Astrocyte (in vitro differentiated cells and primary cell): Measurements from ENCODE around the gene SRRM1. TPM values are rescaled to one million over a fixed set of nuclear protein-coding genes. Genes with fewer than 3 reads are reported as not detected.

Experiments
- DNase-seq: peaks from one replicate; pipeline ENCODE4 v3.0.0-alpha.2; 2010; ENCODE audit warnings: low read depth
- FAIRE-seq: peaks from 2 replicates; lab custom pipeline; 2011; peaks lifted over from hg19 to GRCh38; lab: Jason Lieb, UNC
- H2AFZ ChIP-seq: 2 replicates; pipeline ENCODE4 v1.6.0; 2012; ENCODE audit warnings: low read depth, low read length, inconsistent platforms
- H3K27ac ChIP-seq: 2 replicates; pipeline ENCODE4 v1.5.1; 2011; ENCODE audit warnings: low read depth, low read length, inconsistent platforms
- H3K27me3 ChIP-seq: 2 replicates; pipeline ENCODE4 v1.6.0; 2011; ENCODE audit warnings: low read length, inconsistent platforms; ENCODE audit not compliant: insufficient read depth
- H3K36me3 ChIP-seq: 2 replicates; pipeline ENCODE4 v1.5.1; 2011; ENCODE audit warnings: low read length, inconsistent platforms; ENCODE audit not compliant: insufficient read depth
- H3K4me1 ChIP-seq: 2 replicates; pipeline ENCODE4 v1.5.1; 2011; ENCODE audit warnings: low read length, inconsistent platforms; ENCODE audit not compliant: insufficient read depth
- H3K4me2 ChIP-seq: 2 replicates; pipeline ENCODE4 v1.6.0; 2012; ENCODE audit warnings: low read length, inconsistent platforms
- H3K4me3 ChIP-seq: 2 replicates; pipeline ENCODE4 v1.5.1; 2011; ENCODE audit warnings: low read depth, mild to moderate bottlenecking, low read length, inconsistent platforms; ENCODE audit not compliant: insufficient read depth
- H3K79me2 ChIP-seq: 2 replicates; pipeline ENCODE4 v1.6.0; 2012; ENCODE audit warnings: mild to moderate bottlenecking, low read length, inconsistent platforms; ENCODE audit not compliant: insufficient read depth
- H3K9ac ChIP-seq: 2 replicates; pipeline ENCODE4 v1.6.0; 2012; ENCODE audit warnings: mild to moderate bottlenecking, low read length, inconsistent platforms
- H3K9me3 ChIP-seq: 2 replicates; pipeline ENCODE4 v1.5.1; 2012; ENCODE audit warnings: low read depth, mild to moderate bottlenecking, low read length, inconsistent platforms; ENCODE audit not compliant: insufficient read depth
- H4K20me1 ChIP-seq: 2 replicates; pipeline ENCODE4 v1.6.0; 2012; ENCODE audit warnings: low read length, inconsistent platforms; ENCODE audit not compliant: insufficient read depth
- H3K27ac Mint-ChIP-seq: one replicate; pipeline ENCODE4 v1.8.0; 2021; ENCODE audit warnings: mild to moderate bottlenecking, mixed read lengths; ENCODE audit not compliant: unreplicated experiment
- H3K27me3 Mint-ChIP-seq: one replicate; pipeline ENCODE4 v1.8.0; 2021; ENCODE audit warnings: low read depth, mixed read lengths; ENCODE audit not compliant: unreplicated experiment
- H3K36me3 Mint-ChIP-seq: one replicate; pipeline ENCODE4 v1.8.0; 2021; ENCODE audit warnings: low read depth, mixed read lengths; ENCODE audit not compliant: unreplicated experiment
- H3K4me1 Mint-ChIP-seq: one replicate; pipeline ENCODE4 v1.8.0; 2021; ENCODE audit warnings: low read depth, mixed read lengths; ENCODE audit not compliant: unreplicated experiment
- H3K4me3 Mint-ChIP-seq: one replicate; pipeline ENCODE4 v1.8.0; 2021; ENCODE audit warnings: mild to moderate bottlenecking, moderate library complexity, mixed read lengths; ENCODE audit not compliant: unreplicated experiment
- H3K9me3 Mint-ChIP-seq: one replicate; pipeline ENCODE4 v1.8.0; 2021; ENCODE audit warnings: mild to moderate bottlenecking, mixed read lengths; ENCODE audit not compliant: unreplicated experiment
- CTCF ChIP-seq: IDR thresholded peaks from 2 replicates; pipeline ENCODE4 v1.5.1; 2011; ENCODE audit warnings: low read depth, mild to moderate bottlenecking, inconsistent platforms, low read length, moderate library complexity; ENCODE audit not compliant: insufficient read depth
- EZH2 ChIP-seq: IDR thresholded peaks from 2 replicates; pipeline ENCODE4 v1.6.1; 2012; ENCODE audit warnings: mild to moderate bottlenecking, low read length, inconsistent platforms; ENCODE audit not compliant: insufficient read depth
- total RNA-seq: library from RNA; stranded (reverse); gene quantifications from 2 replicates; pipeline ENCODE4 v1.2.1, GENCODE V29; 2021

The SRRM1 gene
- total RNA-seq, 1 donor from 2014 or later, result 138 TPM

- no peak overlapping the region for H2AFZ ChIP-seq
- no peaks in the 10 kb centered on the region for H4K20me1 ChIP-seq
- H3K4me3 ChIP-seq, result no peak overlapping the region
- no peaks in the 10 kb centered on the region for H3K4me1 ChIP-seq
- H3K27me3 Mint-ChIP-seq, result peaks cover 3% of the 10 kb centered on the region
- H3K27ac Mint-ChIP-seq, result no peak overlapping the region
- no peak overlapping the region for H3K4me3 Mint-ChIP-seq
- no peak overlapping the region for H3K27ac ChIP-seq
- no peak for TF ChIP-seq EZH2
- TF ChIP-seq CTCF, result no peak
- H3K36me3 Mint-ChIP-seq, result no peaks in the 10 kb centered on the region
- no peaks in the 10 kb centered on the region for H3K9me3 Mint-ChIP-seq
- H3K27me3 ChIP-seq, result peaks cover 11% of the 10 kb centered on the region
- H3K36me3 ChIP-seq, result no peaks in the 10 kb centered on the region
- no peaks in the 10 kb centered on the region for H3K9me3 ChIP-seq
- no peaks in the 10 kb centered on the region for H3K4me1 Mint-ChIP-seq
- H3K9ac ChIP-seq, result no peak overlapping the region
- DNase-seq, result no peak
- H3K79me2 ChIP-seq, result no peaks in the 10 kb centered on the region
- H3K4me2 ChIP-seq, result no peak overlapping the region
- FAIRE-seq, result no peak
These were observed 10.3 kb upstream of the SRRM1 start for GRCh38 chr1:24632832-24633175.

- H2AFZ ChIP-seq, result no peak overlapping the region
- peaks cover 11% of the 10 kb centered on the region for H3K27me3 ChIP-seq
- H3K27ac ChIP-seq, result no peak overlapping the region
- H3K4me1 Mint-ChIP-seq, result peaks cover 3% of the 10 kb centered on the region
- H4K20me1 ChIP-seq, result no peaks in the 10 kb centered on the region
- H3K79me2 ChIP-seq, result no peaks in the 10 kb centered on the region
- no peaks in the 10 kb centered on the region for H3K4me1 ChIP-seq
- DNase-seq, result peak; percentile 61
- FAIRE-seq, result peak; percentile 41
- H3K9ac ChIP-seq, result no peak overlapping the region
- no peaks in the 10 kb centered on the region for H3K9me3 ChIP-seq
- H3K4me3 Mint-ChIP-seq, result no peak overlapping the region
- no peak overlapping the region for H3K4me3 ChIP-seq
- TF ChIP-seq EZH2 (no peak), CTCF (peak; percentile 55)
- H3K36me3 Mint-ChIP-seq, result no peaks in the 10 kb centered on the region
- no peak overlapping the region for H3K27ac Mint-ChIP-seq
- no peak overlapping the region for H3K4me2 ChIP-seq
- H3K9me3 Mint-ChIP-seq, result no peaks in the 10 kb centered on the region
- no peaks in the 10 kb centered on the region for H3K36me3 ChIP-seq
- peaks cover 3% of the 10 kb centered on the region for H3K27me3 Mint-ChIP-seq
These were observed 7.8 kb upstream of the SRRM1 start for GRCh38 chr1:24635195-24635843.

GRCh38 chr1:24636661-24637357, 6.3 kb upstream of the SRRM1 start:
- no peak overlapping the region for H3K9ac ChIP-seq
- peaks cover 11% of the 10 kb centered on the region for H3K27me3 ChIP-seq
- H3K4me1 ChIP-seq, result peaks cover 6% of the 10 kb centered on the region
- no peak overlapping the region for H3K4me2 ChIP-seq
- Mint-ChIP-seq H3K27me3 (peaks cover 3% of the 10 kb centered on the region), H3K36me3 (no peaks in the 10 kb centered on the region), H3K9me3 (no peaks in the 10 kb centered on the region), H3K4me3 (no peak overlapping the region), H3K27ac (no peak overlapping the region), H3K4me1 (peaks cover 10% of the 10 kb centered on the region)
- H2AFZ ChIP-seq, result no peak overlapping the region
- no peak overlapping the region for H3K27ac ChIP-seq
- TF ChIP-seq CTCF (no peak), EZH2 (no peak)
- H3K9me3 ChIP-seq, result no peaks in the 10 kb centered on the region
- no peaks in the 10 kb centered on the region for H4K20me1 ChIP-seq
- FAIRE-seq (no peak), DNase-seq (no peak)
- no peak overlapping the region for H3K4me3 ChIP-seq
- H3K36me3 ChIP-seq, result no peaks in the 10 kb centered on the region
- H3K79me2 ChIP-seq, result peaks cover 4% of the 10 kb centered on the region
